Fibroblast of lung (primary cell): ENCODE measurements around the gene KCTD13.

Experiments used
- CTCF ChIP-seq, 2 donors: IDR thresholded peaks in 1 of 2; conservative IDR thresholded peaks in 1 of 2; 1 replicate in 1 of 2; 2 replicates in 1 of 2; pipeline ENCODE4 v1.5.1; 2011 to 2012; ENCODE audit warnings: low read length in 2 of 2, control low read depth in 1 of 2, inconsistent platforms in 1 of 2, low read depth in 1 of 2, mild to moderate bottlenecking in 1 of 2
- EZH2 ChIP-seq: IDR thresholded peaks from 2 replicates; pipeline ENCODE4 v1.5.1; 2012; ENCODE audit warnings: low read length, control low read depth, mild to moderate bottlenecking; ENCODE audit errors: missing control alignments

DNA sequence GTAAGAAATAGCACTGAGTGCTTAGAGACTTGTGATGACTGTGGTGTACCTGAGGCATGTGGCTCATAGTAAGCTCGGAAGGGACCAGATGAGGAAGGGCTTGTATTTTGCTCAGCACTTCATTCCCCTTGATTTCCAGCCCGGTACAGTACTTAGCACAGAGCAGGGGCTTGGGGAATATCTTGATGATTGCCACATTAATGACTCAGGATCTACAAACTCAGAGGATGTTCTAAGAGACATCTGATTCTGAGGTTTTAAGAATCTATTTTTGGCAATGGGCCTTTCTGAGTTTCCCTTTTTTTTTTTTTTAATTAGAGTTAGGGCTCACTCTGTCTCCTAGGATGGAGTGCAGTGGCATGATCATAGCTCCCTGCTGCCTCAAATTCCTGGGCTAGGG is 16.6 kb downstream of the KCTD13 start:
- TF ChIP-seq EZH2 (no peak), CTCF (conservative IDR thresholded peaks at IDR 0.05 in 1 of 2, IDR thresholded peaks at IDR 0.05 in 1 of 2; ENCODE audit: low read depth in 1 of 2, low read length in 2 of 2) (no peak)
